ENCODE results near the gene CYFIP1. TPM values are rescaled to one million over a fixed set of nuclear protein-coding genes. Genes with fewer than 3 reads are reported as not detected.

The CYFIP1 gene
- total and polyA plus RNA-seq, 2 of the 13 experiments (the other 11 are each of a cell fraction or from before 2014, with no cell fraction given) = 38.1 to 58.3 TPM

- TF ChIP-seq MYNN (CRISPR knock-in tag; IDR thresholded peaks at IDR 0.05; ENCODE audit: low read depth) (no peak), SRSF9 (IDR thresholded peaks at IDR 0.05; ENCODE audit: borderline replicate concordance, insufficient read depth, low read depth, low read length, poor library complexity, severe bottlenecking) (no peak), NFIB (CRISPR knock-in tag; IDR thresholded peaks at IDR 0.05; ENCODE audit: borderline replicate concordance) (no peak), CEBPB (IDR thresholded peaks at IDR 0.05; ENCODE audit: borderline replicate concordance, low read depth, low read length) (peak; percentile 95), ZNF143 (CRISPR knock-in tag; IDR thresholded peaks at IDR 0.05) (0 out of 2 replicates have a peak, but pooled peaks have one; percentile 36), THAP8 (CRISPR knock-in tag; IDR thresholded peaks at IDR 0.05; ENCODE audit: borderline replicate concordance) (no peak), ZMYM3 (CRISPR knock-in tag; IDR thresholded peaks at IDR 0.05) (0 out of 2 replicates have a peak, but pooled peaks have one; percentile 7), BRF2 (CRISPR knock-in tag; IDR thresholded peaks at IDR 0.05) (no peak), ZNF740 (CRISPR knock-in tag; IDR thresholded peaks at IDR 0.05) (peak; percentile 61; the same call in 1 of the 2 replicates), ZBTB42 (CRISPR knock-in tag; IDR thresholded peaks at IDR 0.05) (no peak), NCOA5 (CRISPR knock-in tag; IDR thresholded peaks at IDR 0.05) (no peak), ZNF264 (CRISPR knock-in tag; IDR thresholded peaks at IDR 0.05) (no peak), SMARCE1 (IDR thresholded peaks at IDR 0.05; ENCODE audit: borderline replicate concordance) (no peak), NONO (IDR thresholded peaks at IDR 0.05) (no peak), NONO (CRISPR knock-in tag; conservative IDR thresholded peaks at IDR 0.05) (peak; percentile 74; the same call in 1 of the 2 replicates), HMG20B (CRISPR knock-in tag; conservative IDR thresholded peaks at IDR 0.05) (no peak), CSRNP2 (CRISPR knock-in tag; conservative IDR thresholded peaks at IDR 0.05; ENCODE audit: low read depth) (no peak), ZNF775 (CRISPR knock-in tag; IDR thresholded peaks at IDR 0.05; ENCODE audit: borderline replicate concordance) (no peak), ZNF572 (CRISPR knock-in tag; IDR thresholded peaks at IDR 0.05) (no peak), ZNF138 (CRISPR knock-in tag; IDR thresholded peaks at IDR 0.05; ENCODE audit: low read depth) (no peak), YEATS4 (CRISPR knock-in tag; IDR thresholded peaks at IDR 0.05; ENCODE audit: borderline replicate concordance) (peak; percentile 73), BATF2 (CRISPR knock-in tag; IDR thresholded peaks at IDR 0.05) (no peak), HES4 (CRISPR knock-in tag; IDR thresholded peaks at IDR 0.05; ENCODE audit: borderline replicate concordance) (0 out of 2 replicates have a peak, but pooled peaks have one; percentile 27), POGZ (CRISPR knock-in tag; IDR thresholded peaks at IDR 0.05) (peak; percentile 79), FOXK1 (CRISPR knock-in tag; IDR thresholded peaks at IDR 0.05; ENCODE audit: borderline replicate concordance, low read depth) (peak; percentile 77; the same call in 1 of the 2 replicates), TGIF2 (CRISPR knock-in tag; IDR thresholded peaks at IDR 0.05) (no peak), CCAR2 (optimal IDR thresholded peaks at IDR 0.05; ENCODE audit: low read depth, low read length) (no peak)
Observed at GRCh38 chr15:22838292-22839042, 141.7 kb downstream of the CYFIP1 start, which contains the start of gene NIPA2 (continued).
